Left renal cortex interstitium (tissue), 4 donors: ENCODE data around the gene CCDC144A. TPM values are rescaled to one million over a fixed set of nuclear protein-coding genes. Genes with fewer than 3 reads are reported as not detected.
A peak's percentile ranks its signal among the peaks of the same experiment; 100 is the strongest.
"Not testable (repeated sequence)": the region's sequence is repeated elsewhere in the genome, so short reads cannot be mapped to it uniquely, and the experiment has no call there.

Source experiments
- DNase-seq, 4 donors: peaks; one replicate each; pipeline ENCODE4 v3.0.0-alpha.2; 2013; ENCODE audit warnings: low read depth in 4 of 4, low spot score in 2 of 4, missing footprints in 1 of 4
- polyA plus RNA-seq, 4 donors: library from polyadenylated mRNA; unstranded; fragments of 120-200 nt; gene quantifications; one replicate each; pipeline ENCODE4 v1.2.1, GENCODE V29; 2013; ENCODE audit not compliant: insufficient read length in 4 of 4

Gene CCDC144A
- polyA plus RNA-seq, 4 donors: 0.22 to 6.0 (median 0.83) TPM

GRCh38 chr17:16751924-16752287 is 61.9 kb downstream of the CCDC144A start:
- DNase-seq: not testable (repeated sequence)

GRCh38 chr17:16757520-16757919 is 67.5 kb downstream of the CCDC144A start:
- not testable (repeated sequence) for DNase-seq

- not testable (repeated sequence) for DNase-seq
These were observed 68.1 kb downstream of the CCDC144A start for GRCh38 chr17:16758177-16758576.

GRCh38 chr17:16768290-16769175 is 78.5 kb downstream of the CCDC144A start:
- not testable (repeated sequence) for DNase-seq

- DNase-seq: not testable (repeated sequence)
These were observed 82.5 kb downstream of the CCDC144A start for GRCh38 chr17:16772394-16773145.

GRCh38 chr17:16773146-16773522 is 83.1 kb downstream of the CCDC144A start:
- not testable (repeated sequence) for DNase-seq

- not testable (repeated sequence) for DNase-seq
These were observed 97.8 kb downstream of the CCDC144A start for GRCh38 chr17:16787851-16788250.

GRCh38 chr17:16788889-16789536 is 99.0 kb downstream of the CCDC144A start:
- not testable (repeated sequence) for DNase-seq

- DNase-seq: not testable (repeated sequence)
These were observed 99.6 kb downstream of the CCDC144A start for GRCh38 chr17:16789622-16790021.

- not testable (repeated sequence) for DNase-seq
These were observed 100.4 kb downstream of the CCDC144A start for GRCh38 chr17:16790313-16790871.

GRCh38 chr17:16794215-16794614 is 104.2 kb downstream of the CCDC144A start:
- DNase-seq: not testable (repeated sequence)

GRCh38 chr17:16795894-16796293 is 105.9 kb downstream of the CCDC144A start:
- DNase-seq: not testable (repeated sequence)

GRCh38 chr17:16804851-16805250 is 114.8 kb downstream of the CCDC144A start:
- not testable (repeated sequence) for DNase-seq

GRCh38 chr17:16806599-16806998 is 116.6 kb downstream of the CCDC144A start:
- not testable (repeated sequence) for DNase-seq

GRCh38 chr17:16807620-16808019 is 117.6 kb downstream of the CCDC144A start:
- DNase-seq: not testable (repeated sequence)

- DNase-seq: not testable (repeated sequence)
These were observed 120.2 kb downstream of the CCDC144A start for GRCh38 chr17:16810236-16810635.

GRCh38 chr17:16812126-16812525 is 122.1 kb downstream of the CCDC144A start:
- peak in 3 of 4 donors; percentile 3 to 11 (median 5) for DNase-seq

- no peak for DNase-seq
These were observed 124.4 kb downstream of the CCDC144A start for GRCh38 chr17:16814439-16814838.

- no peak for DNase-seq
These were observed 127.2 kb downstream of the CCDC144A start for GRCh38 chr17:16817201-16817600.

GRCh38 chr17:16817940-16818339 is 127.9 kb downstream of the CCDC144A start:
- not testable (repeated sequence) for DNase-seq

- DNase-seq: no peak
These were observed 128.3 kb downstream of the CCDC144A start for GRCh38 chr17:16818340-16818739.
